ENCODE results near the gene MARS1.
"Not testable (repeated sequence)": the region's sequence is repeated elsewhere in the genome, so short reads cannot be mapped to it uniquely, and the experiment has no call there.

The MARS1 gene

DNA sequence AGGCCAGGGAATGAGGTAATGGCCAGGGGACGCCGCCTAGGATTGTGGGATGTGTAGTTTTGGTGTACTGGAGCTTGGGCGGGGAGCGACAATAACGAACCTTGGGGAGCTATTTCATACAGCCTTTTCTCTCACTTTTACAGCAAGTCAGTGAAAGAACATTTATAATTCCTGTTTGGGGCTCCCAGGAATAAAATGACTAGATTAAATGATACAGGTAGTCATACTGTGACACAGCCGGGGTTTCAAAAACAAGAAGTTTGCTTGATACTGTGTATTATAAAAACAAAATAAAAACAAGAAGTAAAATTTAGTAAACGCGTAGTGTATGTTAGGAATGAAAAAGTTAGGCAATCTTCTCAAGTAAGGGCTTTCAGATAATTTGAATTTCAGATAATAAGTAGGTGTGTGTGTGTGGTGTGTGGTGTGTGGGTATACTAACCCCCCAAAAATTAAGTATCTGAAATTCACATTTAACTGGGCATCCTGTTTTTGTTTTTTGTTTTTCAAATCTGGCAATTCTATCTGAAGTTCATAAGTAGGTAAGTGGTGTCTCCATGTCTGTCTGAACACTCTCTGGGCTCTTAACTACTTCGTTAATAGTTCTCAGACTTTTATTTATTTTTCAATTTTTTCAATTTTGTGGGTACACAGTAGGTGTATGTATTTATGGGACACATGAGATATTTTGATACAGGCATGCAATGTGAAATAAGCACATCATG, 59.6 kb downstream of the MARS1 start:
- DNase-seq (ENCODE audit: low read depth in 1 of 2, low spot score in 1 of 2), result no peak

DNA sequence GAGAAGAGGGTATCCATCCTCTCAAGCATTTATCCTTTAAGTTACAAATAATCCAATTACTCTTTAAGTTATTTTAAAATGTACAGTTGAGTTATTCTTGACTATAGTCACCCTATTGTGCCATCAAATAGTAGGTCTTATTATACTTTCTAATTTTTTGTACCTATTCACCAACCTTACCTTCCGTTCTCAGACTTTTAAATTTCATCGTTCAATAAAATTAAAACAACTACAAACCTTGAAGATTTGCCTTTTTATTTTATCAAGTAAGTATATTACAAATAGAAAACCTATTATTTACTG, 60.1 kb downstream of the MARS1 start:
- no peak for DNase-seq (ENCODE audit: low read depth in 1 of 2, low spot score in 1 of 2)

DNA sequence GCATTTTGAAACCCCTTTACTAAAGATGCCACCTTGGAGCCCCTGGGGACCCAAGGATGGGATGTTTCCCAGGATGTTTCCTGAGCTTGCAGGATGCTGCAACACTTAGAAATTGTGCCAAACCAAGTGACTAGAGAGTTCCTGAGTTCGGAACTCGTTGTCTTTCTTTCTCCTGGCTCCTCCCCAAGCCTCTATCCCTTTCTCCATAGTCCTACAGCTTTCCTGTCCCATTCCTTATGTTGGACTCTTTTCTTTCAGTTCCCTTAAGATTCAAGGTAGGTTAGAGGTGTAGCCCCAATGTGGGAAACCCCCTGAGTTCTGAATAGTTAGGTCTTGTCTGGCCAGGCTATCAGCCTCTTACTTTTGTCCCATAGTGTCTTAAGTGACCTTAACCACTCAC, 60.6 kb downstream of the MARS1 start:
- DNase-seq (ENCODE audit: low read depth in 1 of 2, low spot score in 1 of 2), result no peak

DNA sequence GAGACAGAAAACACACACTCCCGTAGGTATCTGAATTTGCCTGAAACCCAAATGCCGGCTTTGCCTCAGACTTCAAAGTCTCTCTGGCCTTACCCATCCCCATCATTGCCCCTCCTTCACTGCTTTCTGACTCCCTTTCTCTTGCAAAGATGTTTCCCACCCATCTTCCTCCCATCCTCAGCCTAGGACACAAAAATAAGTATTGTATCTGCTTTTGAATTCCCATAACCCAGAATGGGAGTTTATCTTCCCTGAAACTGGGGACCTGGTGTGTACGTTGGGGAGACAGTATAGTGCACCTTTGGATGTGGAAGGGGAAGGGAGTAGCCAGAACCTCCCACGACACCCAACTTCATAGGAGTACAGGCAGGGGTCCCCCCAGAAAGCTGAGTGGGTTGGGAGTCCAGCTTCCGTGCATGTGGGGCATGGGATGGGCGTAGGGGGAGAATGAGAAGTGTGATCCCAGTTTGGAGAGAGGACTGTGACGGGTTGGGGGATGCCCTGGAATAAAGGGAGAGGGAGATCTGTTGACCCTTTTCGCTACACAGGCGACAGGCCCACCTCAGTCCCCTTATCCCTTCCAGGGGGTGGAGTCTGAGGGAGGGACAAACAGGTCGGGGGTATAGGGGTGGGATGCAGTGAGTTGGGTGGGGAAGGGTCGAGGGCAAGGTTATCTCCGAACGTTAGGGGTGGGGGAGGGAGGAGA, 61.5 kb downstream of the MARS1 start:
- no peak for DNase-seq (ENCODE audit: low read depth in 1 of 2, low spot score in 1 of 2)

DNA sequence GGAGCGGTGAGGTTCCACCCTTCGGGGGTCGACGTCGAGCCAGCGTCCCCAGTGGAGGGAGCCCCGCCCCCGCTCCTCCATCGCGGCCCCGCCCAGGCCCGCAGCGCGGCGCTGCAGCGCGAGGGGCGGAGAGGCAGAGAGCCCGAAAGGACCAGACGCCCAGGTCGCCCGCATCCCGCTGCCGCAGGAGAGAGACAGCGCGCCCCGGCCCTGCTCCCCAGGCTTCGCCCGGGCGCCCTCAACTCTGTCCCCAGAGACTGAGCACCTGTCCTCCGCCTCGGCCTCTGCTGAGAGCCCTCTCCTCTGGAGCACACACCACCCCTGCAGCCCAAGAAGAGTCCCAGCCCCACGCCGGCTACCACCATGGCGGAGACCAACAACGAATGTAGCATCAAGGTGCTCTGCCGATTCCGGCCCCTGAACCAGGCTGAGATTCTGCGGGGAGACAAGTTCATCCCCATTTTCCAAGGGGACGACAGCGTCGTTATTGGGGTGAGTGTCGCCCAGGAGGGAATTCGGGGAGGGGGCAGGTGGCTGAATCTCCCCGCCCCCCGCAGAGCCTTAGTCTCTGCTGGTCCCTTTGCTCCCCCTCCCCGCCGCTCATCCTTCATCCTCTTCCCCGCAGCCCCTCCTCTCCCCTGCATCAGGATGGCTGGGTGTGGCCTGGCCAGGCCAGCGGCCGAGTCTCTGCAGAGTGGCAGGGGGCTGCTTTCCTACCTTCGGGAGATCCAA, 62.2 kb downstream of the MARS1 start, which contains the start of gene KIF5A:
Gene KIF5A (plus strand): TSS at position 136 of the 732 bp plus-strand sequence. CDS start 228 bp downstream, at position 364.
- peak; percentile 14 to 42 for DNase-seq (ENCODE audit: low read depth in 1 of 2, low spot score in 1 of 2)

DNA sequence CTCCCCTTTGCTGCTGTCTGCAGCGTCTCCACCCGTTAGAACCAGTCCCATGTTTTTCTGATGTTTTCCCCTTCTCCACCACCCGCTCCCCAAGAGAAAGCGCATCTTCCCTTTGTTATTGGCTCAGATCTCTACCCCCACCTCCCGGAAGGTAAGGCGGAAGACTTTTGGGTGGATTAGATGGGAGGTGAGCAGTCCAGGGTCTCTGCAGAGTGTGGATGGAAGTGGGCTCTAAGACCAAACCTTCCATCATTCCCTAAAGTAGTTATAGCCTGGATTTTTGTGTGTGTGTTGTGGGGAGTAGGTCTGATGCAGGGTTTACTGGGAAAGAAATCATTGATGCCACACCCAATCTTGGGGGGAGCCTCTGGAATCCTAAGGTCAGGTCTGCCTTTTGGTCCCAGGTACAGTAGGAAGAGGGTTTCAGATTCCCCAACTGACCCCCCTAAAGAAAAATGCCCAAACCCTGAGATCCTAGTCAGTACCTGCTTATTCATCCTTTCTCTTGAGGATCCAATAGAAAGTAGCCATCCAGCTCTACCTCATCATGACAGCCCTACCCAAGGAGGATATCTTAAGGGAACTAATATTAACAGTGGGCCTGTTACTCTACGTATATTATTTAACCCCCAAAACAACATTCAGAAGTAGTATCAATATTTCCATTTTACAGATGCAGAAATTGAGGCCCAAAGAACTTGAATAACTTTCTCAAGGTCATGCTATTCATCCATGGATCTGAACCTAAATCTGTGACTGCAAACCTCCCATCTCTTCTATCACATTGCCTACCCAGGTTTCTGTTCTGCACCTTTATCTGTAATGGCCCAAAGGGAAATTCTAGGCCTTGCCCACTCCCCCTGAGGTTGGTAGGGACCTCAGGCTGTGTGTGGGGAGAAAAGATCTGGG, 63.0 kb downstream of the MARS1 start:
- no peak for DNase-seq (ENCODE audit: low read depth in 1 of 2, low spot score in 1 of 2)

DNA sequence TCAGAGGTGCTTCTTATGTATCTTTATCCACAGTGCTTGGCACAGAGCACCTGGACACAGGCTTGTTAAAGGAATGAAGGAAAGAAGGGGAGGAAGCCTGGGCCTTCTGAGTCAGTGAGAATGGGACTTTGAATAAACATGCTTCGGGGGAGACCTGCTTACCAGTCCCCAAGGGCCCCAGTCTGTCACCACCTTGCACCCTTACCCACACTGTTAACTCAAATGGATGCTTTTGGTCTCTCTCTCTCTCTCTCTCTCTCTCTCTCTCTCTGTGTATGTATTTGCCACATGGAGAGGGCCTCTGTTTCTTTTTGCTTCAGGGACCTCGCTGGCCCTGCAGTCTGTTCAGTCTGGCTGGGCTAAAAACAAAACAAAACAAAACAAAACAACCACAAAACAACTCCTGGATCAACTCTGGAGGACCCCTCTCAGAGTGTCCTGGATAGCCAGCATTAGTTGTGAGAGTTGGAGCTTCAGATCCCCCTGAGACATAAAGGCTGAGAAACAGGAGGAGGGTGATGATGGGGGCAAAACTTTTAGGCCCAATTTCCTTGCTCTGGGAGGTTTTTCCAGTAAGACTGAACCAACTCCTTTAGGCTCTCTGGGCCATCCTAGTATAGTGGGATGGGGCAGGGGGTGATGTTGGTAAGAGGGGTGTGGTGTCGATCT, 63.9 kb downstream of the MARS1 start:
- DNase-seq (ENCODE audit: low read depth in 1 of 2, low spot score in 1 of 2), result no peak

DNA sequence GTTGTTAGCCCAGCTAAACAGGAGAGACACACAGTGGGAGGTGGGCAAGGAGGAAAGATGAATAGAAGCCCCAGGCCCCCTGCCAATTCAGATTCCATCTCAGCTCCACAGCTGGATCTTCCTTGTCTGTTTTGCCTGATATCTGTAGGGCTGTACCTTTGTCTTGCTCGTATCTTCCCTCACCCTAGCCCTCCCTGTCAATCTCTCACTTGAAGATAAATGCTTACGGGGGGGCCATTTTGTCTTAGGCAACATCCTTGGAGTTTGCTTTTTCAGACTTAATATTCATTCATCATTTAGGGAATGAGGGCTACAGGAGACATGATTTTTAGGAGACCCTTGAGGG, 64.4 kb downstream of the MARS1 start:
- no peak for DNase-seq (ENCODE audit: low read depth in 1 of 2, low spot score in 1 of 2)

DNA sequence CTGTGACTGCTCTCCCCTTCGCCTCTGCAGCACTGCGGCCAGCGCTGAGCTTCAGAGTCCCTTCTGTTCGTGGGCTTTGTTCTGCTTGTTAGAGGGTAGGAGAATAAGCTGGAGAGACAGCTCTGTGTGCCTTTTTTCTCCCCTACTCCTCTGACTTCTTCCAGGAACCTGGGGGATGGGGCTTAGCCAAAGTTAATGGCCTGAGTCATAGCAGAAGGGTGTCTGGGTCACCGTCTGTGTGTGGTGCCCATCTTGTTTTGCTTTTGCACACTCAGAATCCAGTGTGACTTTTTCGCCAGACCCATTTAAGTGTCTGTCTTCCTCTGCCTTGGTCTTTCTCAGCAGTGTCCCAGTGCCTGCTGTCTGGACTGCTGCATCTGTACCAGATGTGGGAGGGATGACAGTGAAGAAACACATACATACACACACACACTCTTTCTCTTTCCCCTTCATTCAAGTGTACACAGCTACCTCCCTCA, 65.0 kb downstream of the MARS1 start:
- DNase-seq (ENCODE audit: low read depth in 1 of 2, low spot score in 1 of 2), result no peak

DNA sequence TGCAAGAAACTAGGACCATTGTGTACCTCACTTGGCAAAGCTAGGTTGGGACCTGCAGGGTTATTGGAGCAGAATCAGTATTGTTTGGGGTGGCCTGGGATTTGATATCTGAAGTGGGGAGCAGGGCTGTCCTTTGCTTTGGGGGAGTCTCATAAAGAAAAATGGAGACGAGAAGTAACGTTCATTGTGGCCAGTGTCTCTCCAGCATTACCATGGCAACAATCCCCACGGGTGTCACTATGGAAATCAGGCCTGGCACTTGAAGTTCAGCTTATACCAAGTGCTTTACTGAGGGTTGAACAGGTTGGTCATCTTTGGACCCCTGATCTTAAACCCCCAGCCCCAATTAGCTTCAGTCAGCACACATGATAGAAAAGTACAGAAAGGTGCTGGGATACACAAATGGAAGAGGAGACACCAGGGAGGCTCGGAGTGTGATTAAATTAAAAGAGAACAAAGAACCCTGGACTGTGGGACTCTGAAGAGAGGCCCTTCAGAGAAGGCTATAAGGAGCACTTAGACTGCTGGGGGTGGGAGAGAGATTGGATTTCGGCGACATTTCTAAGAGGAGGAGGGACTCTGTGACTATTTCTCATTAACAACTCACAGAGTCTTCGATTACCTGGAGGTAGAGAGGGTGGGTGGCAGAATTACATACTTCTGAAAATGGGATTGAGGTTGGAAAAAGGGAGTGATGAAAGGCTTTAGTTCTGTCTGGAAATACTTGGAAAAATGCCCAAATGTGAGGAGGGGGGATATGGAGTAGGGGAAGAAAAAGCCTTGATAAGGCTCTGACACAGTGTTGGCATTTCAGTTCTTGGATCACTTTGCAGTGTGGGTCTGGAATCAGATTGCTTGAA, 65.7 kb downstream of the MARS1 start:
- DNase-seq (ENCODE audit: low read depth in 1 of 2, low spot score in 1 of 2), result no peak

DNA sequence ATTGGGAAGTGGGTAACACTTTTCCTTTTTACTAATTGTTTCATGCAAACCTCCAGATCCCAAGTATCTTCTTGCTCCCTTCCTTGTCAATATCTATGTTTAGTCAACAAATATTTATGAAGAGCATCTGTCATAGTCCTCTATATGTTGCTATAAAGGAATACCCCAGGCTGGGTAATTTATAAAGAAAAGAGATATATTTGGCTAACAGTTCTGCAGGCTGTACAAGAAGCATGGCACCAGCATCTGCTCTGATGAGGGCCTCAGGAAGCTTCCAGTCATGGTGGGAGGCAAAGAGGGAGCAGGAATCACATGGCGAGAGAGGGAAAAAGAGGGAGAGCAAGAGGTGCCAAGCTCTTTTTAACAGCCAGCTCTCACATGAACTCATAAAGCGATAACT, 66.6 kb downstream of the MARS1 start:
- DNase-seq (ENCODE audit: low read depth in 1 of 2, low spot score in 1 of 2), result no peak

DNA sequence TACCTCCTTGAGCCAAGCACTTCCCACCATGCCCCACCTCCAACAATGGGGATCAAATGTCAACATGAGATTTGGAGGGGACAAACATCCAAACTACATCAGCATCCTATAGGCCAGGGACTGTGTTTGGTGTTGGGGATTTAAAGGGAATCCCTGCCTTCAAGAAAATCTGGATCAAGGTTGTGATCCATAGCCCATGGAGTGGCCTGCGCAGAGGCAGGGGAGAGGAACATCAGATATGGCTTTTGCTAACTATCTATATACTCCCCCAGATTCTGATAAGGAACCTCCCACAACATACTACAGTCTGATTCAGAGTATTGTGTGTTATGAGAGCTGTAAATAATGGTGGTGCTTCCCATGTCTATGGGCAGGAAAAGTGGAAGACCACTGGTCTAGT, 67.0 kb downstream of the MARS1 start:
- DNase-seq (ENCODE audit: low read depth in 1 of 2, low spot score in 1 of 2), result no peak

DNA sequence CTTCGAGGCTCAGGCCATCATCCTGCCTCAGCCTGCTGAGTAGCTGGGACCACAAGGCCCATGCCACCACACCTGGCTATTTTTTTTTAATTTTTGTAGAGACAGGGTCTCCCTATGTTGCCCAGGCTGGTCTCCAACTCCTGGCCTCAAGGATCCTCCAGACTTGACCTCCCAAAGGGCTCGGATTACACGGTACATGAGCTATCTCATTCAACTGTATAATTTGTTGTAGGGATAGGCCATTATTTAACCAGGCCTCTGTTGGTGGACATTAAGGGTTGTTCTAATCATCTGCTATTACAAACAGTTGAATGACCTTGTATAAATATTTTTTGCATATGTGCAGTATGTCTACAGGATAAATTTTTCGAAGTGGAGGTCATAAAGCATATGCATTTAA, 71.0 kb downstream of the MARS1 start:
- no peak for DNase-seq (ENCODE audit: low read depth in 1 of 2, low spot score in 1 of 2)

DNA sequence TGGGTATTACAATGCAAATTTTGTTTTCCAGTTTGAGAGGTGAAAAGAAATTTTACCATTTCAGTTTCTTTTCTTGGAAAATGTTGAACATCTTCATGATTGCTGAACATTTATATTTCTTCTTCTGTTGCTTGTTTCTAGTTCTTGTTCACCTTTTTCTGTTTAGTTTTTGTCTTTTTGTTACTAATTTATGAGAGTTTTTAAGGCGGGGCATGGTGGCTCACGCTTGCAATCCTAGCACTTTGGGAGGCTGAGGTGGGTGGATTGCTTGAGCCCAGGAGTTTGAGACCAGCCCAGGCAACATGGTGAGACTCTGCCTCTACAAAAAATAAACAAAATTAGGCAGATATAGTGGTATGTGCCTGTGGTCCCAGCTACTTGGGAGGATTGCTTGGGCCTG, 72.6 kb downstream of the MARS1 start:
- DNase-seq (ENCODE audit: low read depth in 1 of 2, low spot score in 1 of 2), result no peak

DNA sequence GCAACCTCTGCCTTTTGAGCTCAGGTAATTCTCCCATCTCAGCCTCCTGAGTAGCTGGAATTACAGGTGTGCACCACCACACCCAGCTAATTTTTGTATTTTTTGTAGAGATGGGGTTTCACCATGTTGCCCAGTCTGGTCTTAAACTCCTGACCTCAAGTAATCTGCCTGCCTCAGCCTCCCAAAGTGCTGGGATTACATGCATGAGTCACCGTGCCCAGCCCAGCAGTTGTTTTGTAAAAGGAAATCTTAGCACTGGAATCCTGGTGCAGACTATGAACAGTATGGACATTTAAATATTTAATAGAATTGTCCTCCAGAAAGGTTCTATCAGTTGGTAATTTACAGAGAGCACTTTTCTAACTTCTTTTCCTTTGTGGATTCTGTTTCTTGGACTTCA, 73.2 kb downstream of the MARS1 start:
- DNase-seq (ENCODE audit: low read depth in 1 of 2, low spot score in 1 of 2), result not testable (repeated sequence)

DNA sequence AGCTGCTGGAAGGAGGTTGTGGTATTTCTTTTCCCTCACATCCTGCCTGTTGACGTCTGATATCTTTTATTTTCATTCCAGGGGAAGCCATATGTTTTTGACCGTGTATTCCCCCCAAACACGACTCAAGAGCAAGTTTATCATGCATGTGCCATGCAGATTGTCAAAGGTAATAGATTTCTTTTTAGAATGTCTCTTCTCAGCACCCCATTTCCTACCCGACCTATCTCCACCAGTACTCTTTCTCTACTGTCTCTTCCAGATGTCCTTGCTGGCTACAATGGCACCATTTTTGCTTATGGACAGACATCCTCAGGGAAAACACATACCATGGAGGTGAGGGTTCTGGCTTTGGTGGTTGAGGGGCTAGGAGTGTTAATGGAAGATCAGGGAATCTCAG, 75.5 kb downstream of the MARS1 start:
- DNase-seq (ENCODE audit: low read depth in 1 of 2, low spot score in 1 of 2), result no peak

DNA sequence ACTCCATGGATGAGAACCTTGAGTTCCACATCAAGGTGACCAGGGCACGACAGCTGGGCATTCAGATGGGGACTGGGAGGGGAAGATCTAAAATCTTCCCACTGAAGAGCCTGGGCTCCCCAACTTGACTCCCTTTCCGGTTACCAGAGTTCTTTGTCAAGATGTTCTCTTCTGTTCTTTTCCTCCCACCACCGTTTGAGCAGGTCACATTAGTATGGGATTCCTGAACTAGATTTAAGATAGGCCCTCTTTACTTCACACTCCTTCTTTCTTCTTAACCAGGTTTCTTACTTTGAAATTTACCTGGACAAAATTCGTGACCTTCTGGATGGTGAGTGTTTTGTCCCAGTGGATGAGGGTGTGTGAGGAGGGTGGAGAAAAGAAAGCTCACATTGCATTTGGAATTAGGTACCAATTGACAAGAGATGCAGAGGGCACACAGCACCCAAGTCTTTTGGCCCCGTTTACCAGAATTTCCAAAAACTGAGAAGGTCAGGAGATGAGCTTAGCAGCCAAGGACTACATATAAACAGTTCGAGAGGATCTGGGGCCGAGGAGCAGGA, 76.4 kb downstream of the MARS1 start:
- no peak for DNase-seq (ENCODE audit: low read depth in 1 of 2, low spot score in 1 of 2)

Measured in stimulated activated CD4-positive, alpha-beta T cell treated with anti-CD3 and anti-CD28 coated beads, Interleukin-15, amount 100 ng/mL, for 1 hour (primary cell).